Measurements from ENCODE around the gene GPR137.
"Not testable (repeated sequence)": the region's sequence is repeated elsewhere in the genome, so short reads cannot be mapped to it uniquely, and the experiment has no call there.

GPR137 gene

DNA sequence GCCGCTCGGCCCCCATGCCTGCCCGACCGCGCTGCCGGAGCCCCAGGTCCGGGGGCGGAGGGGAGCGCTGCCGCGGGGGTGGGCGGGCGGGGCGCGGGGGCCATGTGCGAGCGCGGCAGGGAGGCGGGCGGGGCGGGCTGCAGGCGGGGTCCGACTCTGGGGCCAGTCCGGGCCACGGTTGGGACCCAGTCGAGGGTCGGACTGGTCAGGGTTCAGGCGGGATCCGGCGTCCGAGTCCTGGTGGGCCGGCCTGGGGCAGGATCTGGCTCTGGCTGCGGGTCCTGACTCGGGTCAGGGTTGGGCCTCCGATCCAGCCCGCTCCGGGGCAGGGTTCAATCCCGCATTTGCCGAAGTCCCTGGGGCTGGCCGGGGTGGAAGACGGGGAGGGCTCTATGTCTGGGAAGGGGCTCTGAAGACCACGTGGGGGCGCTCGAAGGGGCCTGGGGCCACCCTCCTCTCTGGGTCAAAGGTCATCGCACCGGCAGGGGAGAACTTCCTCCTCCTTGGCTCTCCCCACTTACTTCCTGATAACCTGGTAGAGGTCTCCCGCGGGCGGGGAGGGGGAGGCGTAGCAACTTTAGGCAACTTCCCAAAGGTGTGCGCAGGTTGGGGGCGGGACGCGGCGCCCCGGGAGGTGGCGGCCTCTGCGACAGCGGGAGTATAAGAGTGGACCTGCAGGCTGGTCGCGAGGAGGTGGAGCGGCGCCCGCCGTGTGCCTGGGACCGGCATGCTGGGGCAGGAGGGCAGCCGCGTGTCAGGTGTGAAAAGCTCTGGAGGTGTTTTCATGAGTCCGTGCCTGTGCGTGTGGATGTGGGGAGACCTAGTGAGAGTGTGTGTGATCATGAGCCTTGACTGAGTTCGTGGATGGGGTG, 20.3 kb downstream of the GPR137 start:
- DNase-seq, result peak; percentile 59

DNA sequence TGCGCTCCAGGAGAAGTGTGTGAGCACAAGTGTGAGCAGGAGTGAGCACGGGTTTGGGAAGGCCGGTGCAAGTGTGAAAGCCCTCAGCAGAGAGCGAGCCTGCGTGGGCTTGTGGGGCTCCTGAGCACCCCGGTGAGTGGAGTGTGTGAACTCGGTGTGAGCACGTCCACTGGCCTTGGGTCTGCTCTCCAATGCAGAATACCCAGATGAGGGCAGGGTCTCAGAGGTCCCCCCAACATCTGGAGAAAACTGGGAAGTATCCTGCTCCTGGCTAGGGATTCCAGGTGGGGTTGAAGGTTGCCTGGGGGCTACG, 20.9 kb downstream of the GPR137 start:
- no peak for DNase-seq

GRCh38 chr11:64306876-64307622, 21.4 kb downstream of the GPR137 start:
- DNase-seq, result no peak

DNA sequence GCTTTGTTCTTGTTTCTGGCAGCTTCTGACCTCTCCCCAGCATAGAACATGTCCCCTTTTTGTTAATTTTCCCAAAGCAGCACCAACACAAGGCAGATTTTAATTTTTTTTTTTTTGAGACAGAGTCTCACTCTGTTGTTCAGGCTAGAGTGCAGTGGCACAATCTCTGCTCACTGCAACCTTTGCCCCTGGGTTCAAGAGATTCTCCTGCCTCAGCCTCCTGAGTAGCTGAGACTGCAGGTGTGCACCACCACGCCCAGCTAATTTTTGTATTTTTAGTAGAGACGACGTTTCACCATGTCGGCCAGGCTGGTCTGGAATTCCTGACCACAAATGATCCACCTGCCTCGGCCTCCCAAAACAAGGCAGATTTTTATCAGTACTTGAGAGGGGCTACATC, 22.1 kb downstream of the GPR137 start:
- not testable (repeated sequence) for DNase-seq

- no peak for DNase-seq
Measured at GRCh38 chr11:64312947-64313346, 27.3 kb downstream of the GPR137 start.

GRCh38 chr11:64313491-64314145, 28.0 kb downstream of the GPR137 start:
- DNase-seq, result no peak

DNA sequence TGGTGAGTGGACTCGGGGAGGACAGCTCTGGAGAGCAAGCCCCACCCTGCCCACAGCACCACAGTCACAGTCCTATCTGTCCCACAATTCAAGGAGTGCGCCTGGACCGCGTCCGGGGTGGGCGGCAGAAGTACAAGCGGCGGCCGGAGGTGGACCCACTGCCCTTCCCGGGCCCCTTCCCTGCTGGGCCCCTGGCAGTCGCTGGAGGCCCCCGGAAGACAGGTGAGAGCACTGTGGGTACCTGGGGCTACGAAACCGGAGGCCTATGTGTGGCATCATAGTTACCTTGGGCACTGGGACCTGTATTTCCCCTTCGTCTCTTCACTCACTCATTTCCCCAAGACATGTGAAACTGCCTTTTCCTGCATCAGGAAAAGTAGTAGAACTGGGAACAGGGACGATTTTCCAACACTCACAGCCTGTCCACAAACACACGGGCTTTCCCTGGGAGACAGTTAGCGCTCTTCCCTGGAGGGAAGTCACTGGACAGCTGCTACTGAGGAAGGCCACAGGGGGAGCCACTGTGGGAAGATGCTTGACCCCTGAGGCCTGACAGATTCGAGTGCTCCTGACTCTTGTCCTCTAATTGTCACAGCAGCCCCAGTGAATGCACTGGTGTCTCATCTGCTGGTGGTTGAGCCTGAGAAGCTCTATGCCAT, 28.6 kb downstream of the GPR137 start:
- DNase-seq, result no peak

DNA sequence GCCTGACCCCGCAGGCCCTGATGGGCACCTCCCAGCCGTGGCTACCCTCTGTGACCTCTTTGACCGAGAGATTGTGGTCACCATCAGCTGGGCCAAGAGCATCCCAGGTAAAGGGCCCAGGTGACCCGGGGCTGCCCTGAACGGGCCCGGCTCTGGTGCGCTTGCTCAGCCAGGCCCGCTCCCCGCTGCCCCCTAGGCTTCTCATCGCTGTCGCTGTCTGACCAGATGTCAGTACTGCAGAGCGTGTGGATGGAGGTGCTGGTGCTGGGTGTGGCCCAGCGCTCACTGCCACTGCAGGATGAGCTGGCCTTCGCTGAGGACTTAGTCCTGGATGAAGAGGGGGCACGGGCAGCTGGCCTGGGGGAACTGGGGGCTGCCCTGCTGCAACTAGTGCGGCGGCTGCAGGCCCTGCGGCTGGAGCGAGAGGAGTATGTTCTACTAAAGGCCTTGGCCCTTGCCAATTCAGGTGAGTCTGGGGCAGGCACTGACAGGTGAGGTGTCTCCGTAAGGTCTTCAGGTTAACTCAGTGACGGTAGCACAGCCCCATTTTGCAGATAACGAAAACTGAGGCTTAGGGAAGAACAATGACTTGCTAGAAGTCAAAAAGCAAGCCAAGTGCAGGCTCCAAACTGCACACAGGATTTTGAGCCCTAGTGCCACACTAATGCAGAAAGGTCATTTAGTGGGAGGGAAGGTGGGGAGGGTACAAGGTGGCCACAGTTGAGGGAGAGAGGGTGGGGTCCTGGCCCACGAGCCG, 29.3 kb downstream of the GPR137 start:
- no peak for DNase-seq

- not testable (repeated sequence) for DNase-seq
Measured at GRCh38 chr11:64315667-64316526, 30.2 kb downstream of the GPR137 start.

GRCh38 chr11:64316672-64317324, 31.1 kb downstream of the GPR137 start:
- no peak for DNase-seq

- peak; percentile 97 for DNase-seq
Measured at GRCh38 chr11:64317325-64317960, 31.8 kb downstream of the GPR137 start, which contains the start of gene TRMT112. Gene TRMT112, minus strand, starts transcription at chr11:64317559. Its CDS starts 33 bp downstream, at chr11:64317526.

- DNase-seq, result peak; percentile 97
Measured at GRCh38 chr11:64317961-64318765, 32.5 kb downstream of the GPR137 start, which contains the start of gene PRDX5. Gene PRDX5, plus strand, starts transcription at chr11:64318121. Its CDS starts 95 bp downstream, at chr11:64318216.

DNA sequence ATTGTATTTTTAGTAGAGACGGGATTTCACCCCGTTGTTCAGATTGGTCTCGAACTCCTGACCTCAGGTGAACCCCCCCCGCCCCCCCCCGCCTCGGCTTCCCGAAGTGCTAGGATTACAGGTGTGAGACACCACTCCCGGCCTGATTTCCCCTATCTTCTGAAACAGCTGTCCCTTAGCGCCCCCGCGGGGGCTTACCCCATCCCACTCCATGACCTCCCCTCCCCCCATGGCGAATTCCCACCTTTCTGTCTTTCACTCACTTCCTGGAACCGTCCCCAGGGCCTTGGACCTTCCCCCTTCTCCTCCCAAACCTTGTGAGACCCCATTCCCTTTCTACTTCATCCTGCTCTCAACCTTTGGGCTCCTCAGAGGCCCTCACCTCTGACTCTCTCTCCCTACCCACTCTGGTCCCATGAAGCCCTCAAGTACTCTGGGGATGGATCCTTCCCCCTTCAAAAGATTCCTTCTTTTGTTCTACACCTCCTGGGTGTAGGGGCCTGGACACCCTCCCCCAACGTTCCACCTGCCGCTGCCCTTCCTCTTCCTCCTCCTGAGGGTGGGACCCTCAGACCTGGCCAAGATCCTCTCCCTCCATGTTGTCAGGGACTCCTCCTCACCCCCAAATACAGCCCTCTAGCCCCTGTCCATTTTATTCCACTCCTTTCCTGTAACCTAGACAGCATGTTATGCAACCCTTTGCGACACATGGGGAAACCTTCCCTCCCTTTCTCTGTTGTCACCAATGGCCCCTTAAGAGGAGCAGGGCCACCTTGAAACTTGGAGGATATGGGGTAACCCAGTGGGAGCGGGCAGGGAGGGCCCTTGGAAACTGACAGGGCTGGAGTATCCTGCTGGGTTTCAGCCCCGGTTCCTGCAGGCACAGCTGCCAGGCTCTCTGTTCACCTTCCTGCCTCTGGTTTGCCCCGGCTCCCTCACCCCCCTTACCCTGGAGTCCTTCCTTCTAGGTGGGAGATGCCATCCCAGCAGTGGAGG, 33.4 kb downstream of the GPR137 start:
- DNase-seq, result no peak

- no peak for DNase-seq
Measured at GRCh38 chr11:64320556-64320955, 34.9 kb downstream of the GPR137 start.

- DNase-seq, result no peak
Measured at GRCh38 chr11:64321026-64321425, 35.4 kb downstream of the GPR137 start.

DNA sequence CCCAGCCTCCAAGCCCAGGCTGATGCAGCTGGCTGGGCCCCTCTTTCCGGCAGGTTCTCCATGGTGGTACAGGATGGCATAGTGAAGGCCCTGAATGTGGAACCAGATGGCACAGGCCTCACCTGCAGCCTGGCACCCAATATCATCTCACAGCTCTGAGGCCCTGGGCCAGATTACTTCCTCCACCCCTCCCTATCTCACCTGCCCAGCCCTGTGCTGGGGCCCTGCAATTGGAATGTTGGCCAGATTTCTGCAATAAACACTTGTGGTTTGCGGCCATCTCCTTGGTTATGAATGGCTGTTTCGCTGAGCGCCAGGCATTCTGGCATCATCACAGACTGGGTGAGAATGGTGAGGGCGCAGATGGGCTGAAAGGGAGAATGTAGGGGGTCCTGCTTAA, 35.9 kb downstream of the GPR137 start:
- no peak for DNase-seq

- no peak for DNase-seq
Measured at GRCh38 chr11:64322925-64323260, 37.2 kb downstream of the GPR137 start.

GRCh38 chr11:64323373-64323772, 37.7 kb downstream of the GPR137 start:
- DNase-seq, result no peak

All from EL (cell line).